Measurements from ENCODE around the gene YTHDC2. TPM values are rescaled to one million over a fixed set of nuclear protein-coding genes. Genes with fewer than 3 reads are reported as not detected.

Gene YTHDC2
- total and polyA plus RNA-seq, 2 of the 13 experiments (the other 11 are each of a cell fraction or from before 2014, with no cell fraction given) = 6.7 to 17.8 TPM

DNA sequence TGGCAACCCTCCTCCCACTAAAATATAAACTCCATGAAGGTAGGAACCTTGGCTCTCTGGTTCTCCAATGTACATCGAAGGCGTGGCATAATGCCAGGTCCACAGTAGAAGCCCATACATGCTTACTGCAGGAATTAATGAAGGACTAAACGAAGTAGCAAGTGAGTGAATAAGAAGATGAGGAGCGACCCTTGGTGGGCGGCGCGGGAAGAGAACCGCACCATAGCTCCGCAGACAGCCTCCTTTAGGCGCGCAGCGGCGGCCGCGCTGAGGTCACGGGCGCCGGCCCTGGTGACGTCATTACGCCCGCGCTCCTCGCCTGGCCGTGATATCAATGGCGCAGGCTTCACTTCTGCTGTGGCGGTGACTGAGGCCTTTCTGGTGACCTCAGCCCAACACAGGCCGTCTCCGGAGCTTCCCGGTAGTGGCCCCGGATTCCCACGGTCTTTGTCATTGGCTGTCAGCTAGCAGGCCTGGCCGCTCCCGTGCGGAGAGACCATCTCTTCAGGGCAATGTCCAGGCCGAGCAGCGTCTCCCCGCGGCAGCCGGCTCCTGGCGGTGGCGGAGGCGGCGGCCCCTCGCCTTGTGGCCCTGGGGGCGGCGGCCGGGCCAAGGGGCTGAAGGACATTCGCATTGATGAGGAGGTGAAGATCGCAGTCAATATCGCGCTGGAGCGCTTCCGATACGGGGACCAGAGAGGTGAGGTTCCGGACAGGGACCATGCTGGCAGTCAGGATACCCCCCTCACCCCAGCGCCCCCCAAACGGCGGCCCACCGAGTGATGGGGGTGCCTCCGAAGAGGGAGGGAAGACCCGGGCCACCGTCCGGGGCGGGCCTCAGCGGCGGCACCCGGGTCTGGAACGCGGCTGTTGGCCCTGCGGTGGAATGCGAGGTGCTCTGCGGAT lies at the start of gene YTHDC2 (continued):
- TF ChIP-seq, protein P1, sequence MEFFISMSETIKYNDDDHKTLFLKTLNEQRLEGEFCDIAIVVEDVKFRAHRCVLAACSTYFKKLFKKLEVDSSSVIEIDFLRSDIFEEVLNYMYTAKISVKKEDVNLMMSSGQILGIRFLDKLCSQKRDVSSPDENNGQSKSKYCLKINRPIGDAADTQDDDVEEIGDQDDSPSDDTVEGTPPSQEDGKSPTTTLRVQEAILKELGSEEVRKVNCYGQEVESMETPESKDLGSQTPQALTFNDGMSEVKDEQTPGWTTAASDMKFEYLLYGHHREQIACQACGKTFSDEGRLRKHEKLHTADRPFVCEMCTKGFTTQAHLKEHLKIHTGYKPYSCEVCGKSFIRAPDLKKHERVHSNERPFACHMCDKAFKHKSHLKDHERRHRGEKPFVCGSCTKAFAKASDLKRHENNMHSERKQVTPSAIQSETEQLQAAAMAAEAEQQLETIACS (CRISPR knock-in tag; IDR thresholded peaks at IDR 0.05) = no peak; the same call in 1 of the 2 replicates
- TF ChIP-seq, protein P2, sequence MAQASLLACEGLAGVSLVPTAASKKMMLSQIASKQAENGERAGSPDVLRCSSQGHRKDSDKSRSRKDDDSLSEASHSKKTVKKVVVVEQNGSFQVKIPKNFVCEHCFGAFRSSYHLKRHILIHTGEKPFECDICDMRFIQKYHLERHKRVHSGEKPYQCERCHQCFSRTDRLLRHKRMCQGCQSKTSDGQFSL (CRISPR knock-in tag; IDR thresholded peaks at IDR 0.05) = 0 out of 2 replicates have a peak, but pooled peaks have one; percentile 57
- TF ChIP-seq ARNT (IDR thresholded peaks at IDR 0.05) = no peak
- TF ChIP-seq CERS6 (CRISPR knock-in tag; IDR thresholded peaks at IDR 0.05) = no peak
- no peak for TF ChIP-seq NBN (conservative IDR thresholded peaks at IDR 0.05)
- peak; percentile 76 for TF ChIP-seq KLF6 (CRISPR knock-in tag; IDR thresholded peaks at IDR 0.05)
- no peak for TF ChIP-seq NPAS2 (CRISPR knock-in tag; IDR thresholded peaks at IDR 0.05; ENCODE audit: borderline replicate concordance)
- 0 out of 2 replicates have a peak, but pooled peaks have one; percentile 1 for TF ChIP-seq ZNF329 (CRISPR knock-in tag; IDR thresholded peaks at IDR 0.05; ENCODE audit: low read depth)
- no peak for TF ChIP-seq ZNF558 (CRISPR knock-in tag; IDR thresholded peaks at IDR 0.05; ENCODE audit: borderline replicate concordance)
- 0 out of 2 replicates have a peak, but pooled peaks have one; percentile 53 for TF ChIP-seq ETV6 (CRISPR knock-in tag; conservative IDR thresholded peaks at IDR 0.05)
- TF ChIP-seq, protein P3, sequence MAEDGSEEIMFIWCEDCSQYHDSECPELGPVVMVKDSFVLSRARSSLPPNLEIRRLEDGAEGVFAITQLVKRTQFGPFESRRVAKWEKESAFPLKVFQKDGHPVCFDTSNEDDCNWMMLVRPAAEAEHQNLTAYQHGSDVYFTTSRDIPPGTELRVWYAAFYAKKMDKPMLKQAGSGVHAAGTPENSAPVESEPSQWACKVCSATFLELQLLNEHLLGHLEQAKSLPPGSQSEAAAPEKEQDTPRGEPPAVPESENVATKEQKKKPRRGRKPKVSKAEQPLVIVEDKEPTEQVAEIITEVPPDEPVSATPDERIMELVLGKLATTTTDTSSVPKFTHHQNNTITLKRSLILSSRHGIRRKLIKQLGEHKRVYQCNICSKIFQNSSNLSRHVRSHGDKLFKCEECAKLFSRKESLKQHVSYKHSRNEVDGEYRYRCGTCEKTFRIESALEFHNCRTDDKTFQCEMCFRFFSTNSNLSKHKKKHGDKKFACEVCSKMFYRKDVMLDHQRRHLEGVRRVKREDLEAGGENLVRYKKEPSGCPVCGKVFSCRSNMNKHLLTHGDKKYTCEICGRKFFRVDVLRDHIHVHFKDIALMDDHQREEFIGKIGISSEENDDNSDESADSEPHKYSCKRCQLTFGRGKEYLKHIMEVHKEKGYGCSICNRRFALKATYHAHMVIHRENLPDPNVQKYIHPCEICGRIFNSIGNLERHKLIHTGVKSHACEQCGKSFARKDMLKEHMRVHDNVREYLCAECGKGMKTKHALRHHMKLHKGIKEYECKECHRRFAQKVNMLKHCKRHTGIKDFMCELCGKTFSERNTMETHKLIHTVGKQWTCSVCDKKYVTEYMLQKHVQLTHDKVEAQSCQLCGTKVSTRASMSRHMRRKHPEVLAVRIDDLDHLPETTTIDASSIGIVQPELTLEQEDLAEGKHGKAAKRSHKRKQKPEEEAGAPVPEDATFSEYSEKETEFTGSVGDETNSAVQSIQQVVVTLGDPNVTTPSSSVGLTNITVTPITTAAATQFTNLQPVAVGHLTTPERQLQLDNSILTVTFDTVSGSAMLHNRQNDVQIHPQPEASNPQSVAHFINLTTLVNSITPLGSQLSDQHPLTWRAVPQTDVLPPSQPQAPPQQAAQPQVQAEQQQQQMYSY (CRISPR knock-in tag; IDR thresholded peaks at IDR 0.05) = peak; percentile 6; the same call in 1 of the 2 replicates
- no peak; the same call in 1 of the 2 replicates for TF ChIP-seq ZNF878 (CRISPR knock-in tag; IDR thresholded peaks at IDR 0.05)
- no peak; the same call in 1 of the 2 replicates for TF ChIP-seq PITX1 (CRISPR knock-in tag; IDR thresholded peaks at IDR 0.05)
- 0 out of 2 replicates have a peak, but pooled peaks have one; percentile 20 for TF ChIP-seq SIX4 (CRISPR knock-in tag; IDR thresholded peaks at IDR 0.05)
- no peak for TF ChIP-seq ZNF572 (CRISPR knock-in tag; IDR thresholded peaks at IDR 0.05)
- TF ChIP-seq GLI4 (CRISPR knock-in tag; IDR thresholded peaks at IDR 0.05; ENCODE audit: borderline replicate concordance) = peak; percentile 65; the same call in 1 of the 2 replicates
- TF ChIP-seq THAP8 (CRISPR knock-in tag; IDR thresholded peaks at IDR 0.05; ENCODE audit: borderline replicate concordance) = no peak
- TF ChIP-seq, protein P4, sequence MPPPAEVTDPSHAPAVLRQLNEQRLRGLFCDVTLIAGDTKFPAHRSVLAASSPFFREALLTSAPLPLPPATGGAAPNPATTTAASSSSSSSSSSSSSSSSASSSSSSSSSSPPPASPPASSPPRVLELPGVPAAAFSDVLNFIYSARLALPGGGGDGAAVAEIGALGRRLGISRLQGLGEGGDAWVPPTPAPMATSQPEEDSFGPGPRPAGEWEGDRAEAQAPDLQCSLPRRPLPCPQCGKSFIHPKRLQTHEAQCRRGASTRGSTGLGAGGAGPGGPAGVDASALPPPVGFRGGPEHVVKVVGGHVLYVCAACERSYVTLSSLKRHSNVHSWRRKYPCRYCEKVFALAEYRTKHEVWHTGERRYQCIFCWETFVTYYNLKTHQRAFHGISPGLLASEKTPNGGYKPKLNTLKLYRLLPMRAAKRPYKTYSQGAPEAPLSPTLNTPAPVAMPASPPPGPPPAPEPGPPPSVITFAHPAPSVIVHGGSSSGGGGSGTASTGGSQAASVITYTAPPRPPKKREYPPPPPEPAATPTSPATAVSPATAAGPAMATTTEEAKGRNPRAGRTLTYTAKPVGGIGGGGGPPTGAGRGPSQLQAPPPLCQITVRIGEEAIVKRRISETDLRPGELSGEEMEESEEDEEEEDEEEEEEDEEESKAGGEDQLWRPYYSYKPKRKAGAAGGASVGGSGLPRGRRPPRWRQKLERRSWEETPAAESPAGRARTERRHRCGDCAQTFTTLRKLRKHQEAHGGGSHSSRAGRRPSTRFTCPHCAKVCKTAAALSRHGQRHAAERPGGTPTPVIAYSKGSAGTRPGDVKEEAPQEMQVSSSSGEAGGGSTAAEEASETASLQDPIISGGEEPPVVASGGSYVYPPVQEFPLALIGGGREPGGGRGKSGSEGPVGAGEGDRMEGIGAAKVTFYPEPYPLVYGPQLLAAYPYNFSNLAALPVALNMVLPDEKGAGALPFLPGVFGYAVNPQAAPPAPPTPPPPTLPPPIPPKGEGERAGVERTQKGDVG (CRISPR knock-in tag; IDR thresholded peaks at IDR 0.05; ENCODE audit: borderline replicate concordance) = 0 out of 2 replicates have a peak, but pooled peaks have one; percentile 45

Data from HepG2 (cell line).